HEK293 (cell line): ENCODE results near the gene LIN54.
A peak's percentile ranks its signal among the peaks of the same experiment; 100 is the strongest.

Experiments
- CTCF ChIA-PET: fragments of 350-600 bp; formaldehyde crosslinking; extraction: SDS; loops from one replicate; lab custom pipeline; 2021; ENCODE audit warnings: antibody characterized with exemption; lab: Yijun Ruan, JAX
- POLR2A ChIA-PET: fragments of 300-600 bp; formaldehyde crosslinking; extraction: SDS; loops from one replicate; lab custom pipeline; 2020; ENCODE audit warnings: antibody characterized with exemption, inconsistent platforms; lab: Yijun Ruan, JAX
- H3K27ac ChIP-seq: fragments of 200-500 bp; sonication (Bioruptor generic); 2 replicates; pipeline ENCODE4 v1.5.1; 2014; ENCODE audit warnings: low read depth, low read length, control low read depth, inconsistent platforms; ENCODE audit errors: extremely low read depth
- H3K36me3 ChIP-seq, 2 experiments: fragments of 200-500 bp in 1 of 2; sonication (Bioruptor generic) in 1 of 2; 1 replicate in 1 of 2; 2 replicates in 1 of 2; pipeline ENCODE4 v1.5.1; 2014 to 2017; ENCODE audit warnings: inconsistent platforms in 2 of 2, low read length in 2 of 2; ENCODE audit not compliant: control insufficient read depth in 2 of 2, insufficient read depth in 1 of 2
- H3K4me1 ChIP-seq: fragments of 200-500 bp; sonication (Bioruptor generic); 2 replicates; pipeline ENCODE4 v1.5.1; 2014; ENCODE audit warnings: mild to moderate bottlenecking, low read length, inconsistent platforms; ENCODE audit not compliant: control insufficient read depth, insufficient read depth
- H3K4me3 ChIP-seq: 2 replicates; pipeline ENCODE4 v1.5.1; 2011; ENCODE audit warnings: low read depth, mild to moderate bottlenecking, control low read depth, low read length, moderate library complexity
- H3K9me3 ChIP-seq: fragments of 200-500 bp; sonication (Bioruptor generic); 2 replicates; pipeline ENCODE4 v1.5.1; 2014; ENCODE audit warnings: low read depth, low read length, inconsistent platforms; ENCODE audit not compliant: control insufficient read depth, insufficient read depth
- RBAK ChIP-seq: fragments of 450-650 bp; formaldehyde crosslinking; IDR thresholded peaks from 2 replicates; pipeline ENCODE4 v1.5.1; 2016; ENCODE audit warnings: missing biosample characterization, missing genetic modification characterization
- REPIN1 ChIP-seq: fragments of 450-650 bp; formaldehyde crosslinking; IDR thresholded peaks from 2 replicates; pipeline ENCODE4 v1.5.1; 2017; ENCODE audit warnings: missing biosample characterization, missing genetic modification characterization, low read depth
- SP2 ChIP-seq: fragments of 450-650 bp; formaldehyde crosslinking; IDR thresholded peaks from 2 replicates; pipeline ENCODE4 v1.5.1; 2016; ENCODE audit warnings: missing biosample characterization, missing genetic modification characterization
- ZBTB20 ChIP-seq: fragments of 450-650 bp; formaldehyde crosslinking; IDR thresholded peaks from 2 replicates; pipeline ENCODE4 v1.5.1; 2016; ENCODE audit warnings: missing biosample characterization, missing genetic modification characterization
- ZBTB48 ChIP-seq: fragments of 450-650 bp; formaldehyde crosslinking; IDR thresholded peaks from 2 replicates; pipeline ENCODE4 v1.5.1; 2016; ENCODE audit warnings: missing biosample characterization, missing genetic modification characterization
- ZNF155 ChIP-seq: fragments of 450-650 bp; formaldehyde crosslinking; IDR thresholded peaks from 2 replicates; pipeline ENCODE4 v1.5.1; 2016; ENCODE audit warnings: missing biosample characterization, missing genetic modification characterization
- ZNF214 ChIP-seq: fragments of 450-650 bp; formaldehyde crosslinking; IDR thresholded peaks from 2 replicates; pipeline ENCODE4 v1.5.1; 2017; ENCODE audit warnings: missing biosample characterization, mild to moderate bottlenecking, missing genetic modification characterization, borderline replicate concordance
- ZNF239 ChIP-seq: fragments of 450-650 bp; formaldehyde crosslinking; IDR thresholded peaks from 2 replicates; pipeline ENCODE4 v1.5.1; 2016; ENCODE audit warnings: missing biosample characterization, missing genetic modification characterization
- ZNF311 ChIP-seq: fragments of 450-650 bp; formaldehyde crosslinking; IDR thresholded peaks from 2 replicates; pipeline ENCODE4 v1.5.1; 2017; ENCODE audit warnings: missing biosample characterization, missing genetic modification characterization, borderline replicate concordance
- ZNF354C ChIP-seq: fragments of 450-650 bp; formaldehyde crosslinking; IDR thresholded peaks from 2 replicates; pipeline ENCODE4 v1.5.1; 2016; ENCODE audit warnings: missing biosample characterization, missing genetic modification characterization, low read depth, borderline replicate concordance
- ZNF366 ChIP-seq: fragments of 450-650 bp; formaldehyde crosslinking; conservative IDR thresholded peaks from 2 replicates; pipeline ENCODE4 v1.5.1; 2016; ENCODE audit warnings: missing biosample characterization, missing genetic modification characterization
- ZNF416 ChIP-seq: fragments of 450-650 bp; formaldehyde crosslinking; IDR thresholded peaks from 2 replicates; pipeline ENCODE4 v1.5.1; 2016; ENCODE audit warnings: missing biosample characterization, missing genetic modification characterization
- ZNF548 ChIP-seq: fragments of 450-650 bp; formaldehyde crosslinking; IDR thresholded peaks from 2 replicates; pipeline ENCODE4 v1.5.1; 2016; ENCODE audit warnings: missing biosample characterization, missing genetic modification characterization
- ZNF621 ChIP-seq: fragments of 450-650 bp; formaldehyde crosslinking; IDR thresholded peaks from 2 replicates; pipeline ENCODE4 v1.5.1; 2017; ENCODE audit warnings: missing biosample characterization, missing genetic modification characterization
- ZNF623 ChIP-seq: fragments of 450-650 bp; formaldehyde crosslinking; IDR thresholded peaks from 2 replicates; pipeline ENCODE4 v1.5.1; 2016; ENCODE audit warnings: missing biosample characterization, missing genetic modification characterization
- ZNF624 ChIP-seq: fragments of 450-650 bp; formaldehyde crosslinking; IDR thresholded peaks from 2 replicates; pipeline ENCODE4 v1.5.1; 2017; ENCODE audit warnings: missing biosample characterization, missing genetic modification characterization
- ZNF843 ChIP-seq: fragments of 450-650 bp; formaldehyde crosslinking; IDR thresholded peaks from 2 replicates; pipeline ENCODE4 v1.5.1; 2016; ENCODE audit warnings: missing biosample characterization, missing genetic modification characterization
- TF ChIP-seq, protein P1 (sequence below): fragments of 450-650 bp; formaldehyde crosslinking; IDR thresholded peaks from 2 replicates; pipeline ENCODE4 v1.5.1; 2016; ENCODE audit warnings: missing biosample characterization, missing genetic modification characterization
- TF ChIP-seq, protein P2 (sequence below): fragments of 450-650 bp; formaldehyde crosslinking; IDR thresholded peaks from 2 replicates; pipeline ENCODE4 v1.5.1; 2017; ENCODE audit warnings: missing biosample characterization, missing genetic modification characterization
- TF ChIP-seq, protein P3 (sequence below): fragments of 450-650 bp; formaldehyde crosslinking; IDR thresholded peaks from 2 replicates; pipeline ENCODE4 v1.5.1; 2016; ENCODE audit warnings: missing biosample characterization, missing genetic modification characterization
- TF ChIP-seq, protein P4 (sequence below): fragments of 450-650 bp; formaldehyde crosslinking; conservative IDR thresholded peaks from 2 replicates; pipeline ENCODE4 v1.5.1; 2016; ENCODE audit warnings: low read depth, missing biosample characterization, missing genetic modification characterization
- TF ChIP-seq, protein P5 (sequence below): fragments of 450-650 bp; formaldehyde crosslinking; IDR thresholded peaks from 2 replicates; pipeline ENCODE4 v1.5.1; 2016; ENCODE audit warnings: missing biosample characterization, missing genetic modification characterization, low read depth

LIN54 gene

DNA sequence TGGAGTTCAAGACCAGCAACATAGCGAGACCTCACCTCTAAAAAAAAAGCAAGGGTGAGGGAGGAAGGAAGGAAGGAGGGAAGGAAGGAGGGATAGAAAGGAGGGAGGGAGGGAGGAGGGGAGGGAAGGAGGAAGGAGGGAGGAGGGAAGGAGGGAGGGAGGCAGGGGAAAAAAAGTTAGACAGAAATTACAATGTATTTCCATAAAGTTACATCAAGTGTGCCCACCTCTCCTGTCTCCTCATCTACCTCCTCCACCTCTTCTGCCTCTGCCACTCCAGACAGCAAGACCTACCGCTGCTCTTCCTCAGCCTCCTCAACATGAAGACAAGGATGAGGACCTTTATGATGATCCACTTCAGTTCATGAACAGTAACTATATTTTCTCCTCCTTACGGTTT lies 8.3 kb downstream of the LIN54 start:
- no peak for TF ChIP-seq ZNF416 (tag by site-specific recombination)
- no peak for TF ChIP-seq SP2 (tag by site-specific recombination)
- peak; percentile 83 for TF ChIP-seq ZNF366 (tag by site-specific recombination)
- no peak for TF ChIP-seq ZBTB48 (tag by site-specific recombination)
- H3K36me3 ChIP-seq: no peaks in the 10 kb centered on the region; a peak in 1 of 3 replicates
- CTCF ChIA-PET: interaction anchor here (1.0 kb wide), 1 partner anchor 72 kb away, joined by 6 read pairs; no protein-coding TSS in a partner anchor

DNA sequence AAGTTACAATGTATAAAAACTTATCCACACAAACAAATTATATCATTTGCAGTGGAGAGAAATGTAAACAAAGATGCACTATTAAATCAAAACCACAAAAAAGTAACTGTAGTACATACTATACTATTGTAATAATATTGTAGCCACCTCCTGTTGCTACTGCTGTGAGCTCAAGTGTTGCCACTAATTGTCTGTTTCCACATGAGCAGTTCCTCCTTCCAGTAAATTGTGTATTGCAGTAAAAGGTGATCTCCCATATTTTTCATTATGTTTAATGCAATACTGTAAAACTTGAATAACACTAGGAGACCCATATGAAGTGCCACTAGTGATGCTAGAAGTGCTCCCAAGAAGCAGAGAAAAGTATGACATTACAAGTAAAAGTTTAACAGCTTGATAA lies 11.7 kb downstream of the LIN54 start:
- Histone ChIP-seq H3K27ac (no peak overlapping the region), H3K4me3 (no peak overlapping the region), H3K4me1 (no peaks in the 10 kb centered on the region), H3K36me3 (no peaks in the 10 kb centered on the region; a peak in 1 of 3 replicates), H3K9me3 (no peaks in the 10 kb centered on the region)
- ChIA-PET POLR2A (no interaction called here), CTCF (interaction anchor here (1.4 kb wide), 1 partner anchor 12 kb away, joined by 6 read pairs; the partner anchor contains the start of gene LIN54)
- TF ChIP-seq, protein P1, sequence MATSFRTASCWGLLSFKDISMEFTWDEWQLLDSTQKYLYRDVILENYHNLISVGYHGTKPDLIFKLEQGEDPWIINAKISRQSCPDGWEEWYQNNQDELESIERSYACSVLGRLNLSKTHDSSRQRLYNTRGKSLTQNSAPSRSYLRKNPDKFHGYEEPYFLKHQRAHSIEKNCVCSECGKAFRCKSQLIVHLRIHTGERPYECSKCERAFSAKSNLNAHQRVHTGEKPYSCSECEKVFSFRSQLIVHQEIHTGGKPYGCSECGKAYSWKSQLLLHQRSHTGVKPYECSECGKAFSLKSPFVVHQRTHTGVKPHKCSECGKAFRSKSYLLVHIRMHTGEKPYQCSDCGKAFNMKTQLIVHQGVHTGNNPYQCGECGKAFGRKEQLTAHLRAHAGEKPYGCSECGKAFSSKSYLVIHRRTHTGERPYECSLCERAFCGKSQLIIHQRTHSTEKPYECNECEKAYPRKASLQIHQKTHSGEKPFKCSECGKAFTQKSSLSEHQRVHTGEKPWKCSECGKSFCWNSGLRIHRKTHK: no peak
- TF ChIP-seq ZNF621 (tag by site-specific recombination): no peak
- TF ChIP-seq ZNF623: no peak
- TF ChIP-seq ZNF155: no peak
- TF ChIP-seq ZNF354C: no peak
- TF ChIP-seq ZNF214 (tag by site-specific recombination): no peak
- TF ChIP-seq, protein P2, sequence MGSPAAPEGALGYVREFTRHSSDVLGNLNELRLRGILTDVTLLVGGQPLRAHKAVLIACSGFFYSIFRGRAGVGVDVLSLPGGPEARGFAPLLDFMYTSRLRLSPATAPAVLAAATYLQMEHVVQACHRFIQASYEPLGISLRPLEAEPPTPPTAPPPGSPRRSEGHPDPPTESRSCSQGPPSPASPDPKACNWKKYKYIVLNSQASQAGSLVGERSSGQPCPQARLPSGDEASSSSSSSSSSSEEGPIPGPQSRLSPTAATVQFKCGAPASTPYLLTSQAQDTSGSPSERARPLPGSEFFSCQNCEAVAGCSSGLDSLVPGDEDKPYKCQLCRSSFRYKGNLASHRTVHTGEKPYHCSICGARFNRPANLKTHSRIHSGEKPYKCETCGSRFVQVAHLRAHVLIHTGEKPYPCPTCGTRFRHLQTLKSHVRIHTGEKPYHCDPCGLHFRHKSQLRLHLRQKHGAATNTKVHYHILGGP (tag by site-specific recombination): 0 out of 2 replicates have a peak, but pooled peaks have one; percentile 21
- no peak for TF ChIP-seq ZNF548 (tag by site-specific recombination)
- peak; percentile 53; the same call in 1 of the 2 replicates for TF ChIP-seq ZNF843 (tag by site-specific recombination)
- TF ChIP-seq REPIN1 (tag by site-specific recombination): no peak
- TF ChIP-seq, protein P3, sequence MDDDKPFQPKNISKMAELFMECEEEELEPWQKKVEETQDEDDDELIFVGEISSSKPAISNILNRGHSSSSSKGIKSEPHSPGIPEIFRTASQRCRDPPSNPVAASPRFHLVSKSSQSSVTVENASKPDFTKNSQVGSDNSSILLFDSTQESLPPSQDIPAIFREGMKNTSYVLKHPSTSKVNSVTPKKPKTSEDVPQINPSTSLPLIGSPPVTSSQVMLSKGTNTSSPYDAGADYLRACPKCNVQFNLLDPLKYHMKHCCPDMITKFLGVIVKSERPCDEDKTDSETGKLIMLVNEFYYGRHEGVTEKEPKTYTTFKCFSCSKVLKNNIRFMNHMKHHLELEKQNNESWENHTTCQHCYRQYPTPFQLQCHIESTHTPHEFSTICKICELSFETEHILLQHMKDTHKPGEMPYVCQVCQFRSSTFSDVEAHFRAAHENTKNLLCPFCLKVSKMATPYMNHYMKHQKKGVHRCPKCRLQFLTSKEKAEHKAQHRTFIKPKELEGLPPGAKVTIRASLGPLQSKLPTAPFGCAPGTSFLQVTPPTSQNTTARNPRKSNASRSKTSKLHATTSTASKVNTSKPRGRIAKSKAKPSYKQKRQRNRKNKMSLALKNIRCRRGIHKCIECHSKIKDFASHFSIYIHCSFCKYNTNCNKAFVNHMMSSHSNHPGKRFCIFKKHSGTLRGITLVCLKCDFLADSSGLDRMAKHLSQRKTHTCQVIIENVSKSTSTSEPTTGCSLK (tag by site-specific recombination): no peak
- no peak for TF ChIP-seq ZNF239 (tag by site-specific recombination)
- no peak for TF ChIP-seq RBAK (tag by site-specific recombination)
- no peak for TF ChIP-seq ZBTB20 (tag by site-specific recombination)
- TF ChIP-seq, protein P4, sequence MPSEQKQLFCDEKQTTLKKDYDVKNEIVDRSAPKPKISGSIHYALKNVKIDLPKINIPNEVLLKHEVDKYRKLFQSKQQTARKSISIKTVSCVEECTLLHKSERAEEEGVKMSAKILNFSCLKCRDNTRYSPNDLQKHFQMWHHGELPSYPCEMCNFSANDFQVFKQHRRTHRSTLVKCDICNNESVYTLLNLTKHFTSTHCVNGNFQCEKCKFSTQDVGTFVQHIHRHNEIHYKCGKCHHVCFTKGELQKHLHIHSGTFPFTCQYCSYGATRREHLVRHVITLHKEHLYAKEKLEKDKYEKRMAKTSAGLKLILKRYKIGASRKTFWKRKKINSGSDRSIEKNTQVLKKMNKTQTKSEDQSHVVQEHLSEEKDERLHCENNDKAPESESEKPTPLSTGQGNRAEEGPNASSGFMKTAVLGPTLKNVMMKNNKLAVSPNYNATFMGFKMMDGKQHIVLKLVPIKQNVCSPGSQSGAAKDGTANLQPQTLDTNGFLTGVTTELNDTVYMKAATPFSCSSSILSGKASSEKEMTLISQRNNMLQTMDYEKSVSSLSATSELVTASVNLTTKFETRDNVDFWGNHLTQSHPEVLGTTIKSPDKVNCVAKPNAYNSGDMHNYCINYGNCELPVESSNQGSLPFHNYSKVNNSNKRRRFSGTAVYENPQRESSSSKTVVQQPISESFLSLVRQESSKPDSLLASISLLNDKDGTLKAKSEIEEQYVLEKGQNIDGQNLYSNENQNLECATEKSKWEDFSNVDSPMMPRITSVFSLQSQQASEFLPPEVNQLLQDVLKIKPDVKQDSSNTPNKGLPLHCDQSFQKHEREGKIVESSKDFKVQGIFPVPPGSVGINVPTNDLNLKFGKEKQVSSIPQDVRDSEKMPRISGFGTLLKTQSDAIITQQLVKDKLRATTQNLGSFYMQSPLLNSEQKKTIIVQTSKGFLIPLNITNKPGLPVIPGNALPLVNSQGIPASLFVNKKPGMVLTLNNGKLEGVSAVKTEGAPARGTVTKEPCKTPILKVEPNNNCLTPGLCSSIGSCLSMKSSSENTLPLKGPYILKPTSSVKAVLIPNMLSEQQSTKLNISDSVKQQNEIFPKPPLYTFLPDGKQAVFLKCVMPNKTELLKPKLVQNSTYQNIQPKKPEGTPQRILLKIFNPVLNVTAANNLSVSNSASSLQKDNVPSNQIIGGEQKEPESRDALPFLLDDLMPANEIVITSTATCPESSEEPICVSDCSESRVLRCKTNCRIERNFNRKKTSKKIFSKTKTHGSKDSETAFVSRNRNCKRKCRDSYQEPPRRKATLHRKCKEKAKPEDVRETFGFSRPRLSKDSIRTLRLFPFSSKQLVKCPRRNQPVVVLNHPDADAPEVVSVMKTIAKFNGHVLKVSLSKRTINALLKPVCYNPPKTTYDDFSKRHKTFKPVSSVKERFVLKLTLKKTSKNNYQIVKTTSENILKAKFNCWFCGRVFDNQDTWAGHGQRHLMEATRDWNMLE (tag by site-specific recombination): no peak
- TF ChIP-seq ZNF624 (tag by site-specific recombination): no peak
- TF ChIP-seq, protein P5, sequence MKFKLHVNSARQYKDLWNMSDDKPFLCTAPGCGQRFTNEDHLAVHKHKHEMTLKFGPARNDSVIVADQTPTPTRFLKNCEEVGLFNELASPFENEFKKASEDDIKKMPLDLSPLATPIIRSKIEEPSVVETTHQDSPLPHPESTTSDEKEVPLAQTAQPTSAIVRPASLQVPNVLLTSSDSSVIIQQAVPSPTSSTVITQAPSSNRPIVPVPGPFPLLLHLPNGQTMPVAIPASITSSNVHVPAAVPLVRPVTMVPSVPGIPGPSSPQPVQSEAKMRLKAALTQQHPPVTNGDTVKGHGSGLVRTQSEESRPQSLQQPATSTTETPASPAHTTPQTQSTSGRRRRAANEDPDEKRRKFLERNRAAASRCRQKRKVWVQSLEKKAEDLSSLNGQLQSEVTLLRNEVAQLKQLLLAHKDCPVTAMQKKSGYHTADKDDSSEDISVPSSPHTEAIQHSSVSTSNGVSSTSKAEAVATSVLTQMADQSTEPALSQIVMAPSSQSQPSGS (tag by site-specific recombination): no peak
- no peak for TF ChIP-seq ZNF311 (tag by site-specific recombination)

More for the DNA sequence above, 8.3 kb downstream of the LIN54 start:
- POLR2A ChIA-PET: no interaction called here
- Histone ChIP-seq H3K4me1 (no peaks in the 10 kb centered on the region), H3K9me3 (no peaks in the 10 kb centered on the region), H3K4me3 (no peak overlapping the region), H3K27ac (no peak overlapping the region)
